Keratinocyte (primary cell): ENCODE results near the gene C14orf119.

Experiments
- CTCF ChIP-seq, 3 experiments: IDR thresholded peaks in 1 of 3; conservative IDR thresholded peaks in 1 of 3; optimal IDR thresholded peaks in 1 of 3; 2 replicates in 2 of 3; 3 replicates in 1 of 3; pipeline versions ENCODE3 to v1.5.1; 2011; ENCODE audit warnings: low read length in 3 of 3, mild to moderate bottlenecking in 3 of 3, moderate library complexity in 2 of 3, control low read depth in 1 of 3, inconsistent platforms in 1 of 3; ENCODE audit not compliant: insufficient read depth in 2 of 3; ENCODE audit errors: extremely low read depth in 1 of 3
- EZH2 ChIP-seq: IDR thresholded peaks from one replicate; pipeline ENCODE4 v1.6.1; 2012; ENCODE audit warnings: inconsistent platforms, mild to moderate bottlenecking, low read length, moderate library complexity

GRCh38 chr14:23057757-23058653 is 37.3 kb upstream of the C14orf119 start:
- TF ChIP-seq CTCF (optimal IDR thresholded peaks at IDR 0.05 in 1 of 3, IDR thresholded peaks at IDR 0.05 in 1 of 3, conservative IDR thresholded peaks at IDR 0.05 in 1 of 3; ENCODE audit: extremely low read depth in 1 of 3, insufficient read depth in 2 of 3, low read length in 3 of 3) (peak; percentile 89 to 97 (median 96)), EZH2 (no peak)
